ENCODE results near the gene IL17C. TPM values are rescaled to one million over a fixed set of nuclear protein-coding genes. Genes with fewer than 3 reads are reported as not detected.

The IL17C gene
- total and polyA plus RNA-seq, 10 of the 15 experiments (the other 5 are each of a cell fraction or from before 2014, with no cell fraction given): not detected

- TF ChIP-seq REST (IDR thresholded peaks at IDR 0.05; ENCODE audit: low read depth, low read length): no peak
- TF ChIP-seq KAT2A (conservative IDR thresholded peaks at IDR 0.05; ENCODE audit: control insufficient read depth, low read depth, low read length): no peak
- TF ChIP-seq NBN (IDR thresholded peaks at IDR 0.05): no peak
- TF ChIP-seq ZBED1 (IDR thresholded peaks at IDR 0.05; ENCODE audit: borderline replicate concordance): no peak
- no peak for TF ChIP-seq ZNF622 (IDR thresholded peaks at IDR 0.05)
- TF ChIP-seq IKZF1 (conservative IDR thresholded peaks at IDR 0.05): no peak
- no peak for TF ChIP-seq ETV6 (conservative IDR thresholded peaks at IDR 0.05 in 1 of 2, IDR thresholded peaks at IDR 0.05 in 1 of 2; ENCODE audit: borderline replicate concordance in 1 of 2, low read depth in 1 of 2)
- TF ChIP-seq ELK1 (IDR thresholded peaks at IDR 0.05; ENCODE audit: low read depth, low read length): no peak
- TF ChIP-seq CUX1 (IDR thresholded peaks at IDR 0.05; ENCODE audit: insufficient replicate concordance, low read depth, low read length): no peak
- no peak for TF ChIP-seq MYB (IDR thresholded peaks at IDR 0.05; ENCODE audit: borderline replicate concordance, low read depth, low read length)
- no peak for TF ChIP-seq POLR2AphosphoS5 (IDR thresholded peaks at IDR 0.05; ENCODE audit: low read length)
- TF ChIP-seq ZSCAN29 (IDR thresholded peaks at IDR 0.05): no peak
- TF ChIP-seq SREBF1 (IDR thresholded peaks at IDR 0.05; ENCODE audit: low read length): no peak
- no peaks in the 10 kb centered on the region for H3K27me3 ChIP-seq (replicated peaks in 1 of 2; ENCODE audit: control insufficient read depth in 2 of 2, insufficient read depth in 2 of 2, low read length in 1 of 2)
- SMC1A ChIA-PET (ENCODE audit: uncharacterized antibody, unreplicated experiment): no interaction called here
- H3K4me3 ChIP-seq: no peak overlapping the region
- H3K27ac ChIP-seq (ENCODE audit: control insufficient read depth, insufficient read depth): no peak overlapping the region
- RAD21 ChIA-PET (ENCODE audit: unreplicated experiment): interaction anchor here (0.6 kb wide), 1 partner anchor 28 kb away, joined by 3 read pairs; no protein-coding TSS in a partner anchor
- ATAC-seq (no peak), DNase-seq (ENCODE audit: low read depth, low spot score) (no peak), FAIRE-seq (no peak)
- intact Hi-C loops (cut with micrococcal nuclease; ENCODE audit: unreplicated experiment): no loop called here
- no peaks in the 10 kb centered on the region for H3K79me2 ChIP-seq (ENCODE audit: control insufficient read depth, insufficient read depth, low read length)
- no peaks in the 10 kb centered on the region for H4K20me1 ChIP-seq (ENCODE audit: control insufficient read depth, insufficient read depth)
- peaks cover 10 to 55% of the 10 kb centered on the region in 2 experiments; a peak in 3 of 4 replicates for H3K36me3 ChIP-seq (ENCODE audit: control insufficient read depth in 2 of 2, insufficient read depth in 2 of 2, low read length in 1 of 2)
- no peak overlapping the region for H2AFZ ChIP-seq (ENCODE audit: control insufficient read depth, low read depth, low read length)
- 91% methylated on average over 14 of the region's 14 CpGs for WGBS (ENCODE audit: insufficient coverage, insufficient replicate concordance, low lambda C conversion rate, missing lambda C conversion rate)
- H3K9ac ChIP-seq (ENCODE audit: control insufficient read depth, insufficient read depth, low read length): no peak overlapping the region
- BruUV-seq (replicated peaks): no TSS peak
- H3K9me3 ChIP-seq (replicated peaks; ENCODE audit: control insufficient read depth, insufficient read depth, low read length): no peaks in the 10 kb centered on the region
- POLR2A ChIA-PET: interaction anchor here (0.6 kb wide), 1 partner anchor 16 kb away, joined by 4 read pairs; no protein-coding TSS in a partner anchor
- no peaks in the 10 kb centered on the region for H3K4me1 ChIP-seq (ENCODE audit: control insufficient read depth, insufficient read depth, low read length)
- in situ Hi-C loops (cut with MboI): loop anchor here (5.0 kb wide), 1 partner anchor 48 kb away; the partner anchor contains the start of gene ZC3H18
- no peak overlapping the region for H3K4me2 ChIP-seq (ENCODE audit: control insufficient read depth, insufficient read depth)
- CTCF ChIA-PET: interaction anchor here (1.5 kb wide), 1 partner anchor 13 kb away, joined by 5 read pairs; no protein-coding TSS in a partner anchor
These were observed 18.2 kb upstream of the IL17C start for GRCh38 chr16:88619859-88620815.
